GM23338 (cell line): ENCODE results near the gene EDEM2. TPM values are rescaled to one million over a fixed set of nuclear protein-coding genes. Genes with fewer than 3 reads are reported as not detected.
"Not testable (repeated sequence)": the region's sequence is repeated elsewhere in the genome, so short reads cannot be mapped to it uniquely, and the experiment has no call there.

Source experiments
- ATAC-seq: fragments of 200-7000 bp; cut with Tn5 transposase; 3 replicates; pipeline ENCODE4 v1.9.1; 2020
- DNase-seq: peaks from one replicate; pipeline ENCODE4 v3.0.0-alpha.2; 2015; ENCODE audit warnings: low spot score
- H2AFZ ChIP-seq: fragments of 200-600 bp; sonication (generic); 2 replicates; pipeline ENCODE4 v1.8.0; 2016; ENCODE audit warnings: antibody characterized with exemption, mild to moderate bottlenecking, moderate library complexity
- H3F3A ChIP-seq: fragments of 200-600 bp; sonication (generic); replicated peaks from 2 replicates; pipeline ENCODE4 v1.8.0; 2017; ENCODE audit warnings: antibody characterized with exemption, mixed run types, low read depth
- H3K27ac ChIP-seq: fragments of 200-600 bp; sonication (generic); 2 replicates; pipeline ENCODE4 v1.6.1; 2016; ENCODE audit warnings: low read depth
- H3K27me3 ChIP-seq: fragments of 200-600 bp; sonication (generic); 2 replicates; pipeline ENCODE4 v1.8.0; 2016; ENCODE audit warnings: mild to moderate bottlenecking, mixed run types, moderate library complexity; ENCODE audit not compliant: insufficient read depth
- H3K36me3 ChIP-seq: fragments of 200-600 bp; sonication (generic); 2 replicates; pipeline ENCODE4 v1.8.0; 2016; ENCODE audit warnings: mild to moderate bottlenecking; ENCODE audit not compliant: insufficient read depth
- H3K4me1 ChIP-seq: fragments of 200-600 bp; sonication (generic); 2 replicates; pipeline ENCODE4 v1.8.0; 2016; ENCODE audit warnings: mild to moderate bottlenecking, moderate library complexity; ENCODE audit not compliant: insufficient read depth
- H3K4me2 ChIP-seq: fragments of 200-600 bp; sonication (generic); 2 replicates; pipeline ENCODE4 v1.7.1; 2017; ENCODE audit warnings: mixed run types
- H3K4me3 ChIP-seq: fragments of 200-600 bp; sonication (generic); 2 replicates; pipeline ENCODE4 v1.6.1; 2016; ENCODE audit warnings: mixed run types
- H3K79me2 ChIP-seq: fragments of 200-600 bp; sonication (generic); replicated peaks from 2 replicates; pipeline ENCODE4 v1.8.0; 2017; ENCODE audit warnings: mild to moderate bottlenecking; ENCODE audit not compliant: insufficient read depth
- H3K9me2 ChIP-seq: fragments of 200-600 bp; sonication (generic); 2 replicates; pipeline ENCODE4 v1.8.0; 2017; ENCODE audit not compliant: insufficient read depth
- H4K20me1 ChIP-seq: fragments of 200-600 bp; sonication (generic); replicated peaks from 2 replicates; pipeline ENCODE4 v1.8.0; 2017; ENCODE audit warnings: mild to moderate bottlenecking; ENCODE audit not compliant: insufficient read depth
- H3K27ac Mint-ChIP-seq: 2 replicates; pipeline ENCODE4 v1.8.0; 2020; ENCODE audit warnings: inconsistent platforms, mild to moderate bottlenecking, moderate library complexity, mixed read lengths
- H3K27me3 Mint-ChIP-seq: 3 replicates; pipeline ENCODE4 v1.8.0; 2022; ENCODE audit warnings: low read depth, mild to moderate bottlenecking, moderate library complexity, mixed read lengths, inconsistent platforms; ENCODE audit not compliant: insufficient read depth, poor library complexity
- H3K36me3 Mint-ChIP-seq: 3 replicates; pipeline ENCODE4 v1.8.0; 2021; ENCODE audit warnings: low read depth, mild to moderate bottlenecking, inconsistent platforms, moderate library complexity, mixed read lengths
- H3K4me1 Mint-ChIP-seq: 3 replicates; pipeline ENCODE4 v1.8.0; 2020; ENCODE audit warnings: mild to moderate bottlenecking, inconsistent platforms, mixed read lengths
- H3K4me3 Mint-ChIP-seq: 3 replicates; pipeline ENCODE4 v1.8.0; 2021; ENCODE audit warnings: moderate library complexity, mild to moderate bottlenecking, inconsistent platforms, mixed read lengths
- H3K9me3 Mint-ChIP-seq: 3 replicates; pipeline ENCODE4 v1.8.0; 2020; ENCODE audit warnings: moderate library complexity, mild to moderate bottlenecking, inconsistent platforms, mixed read lengths
- CREB1 ChIP-seq: fragments of 250-450 bp; sonication (Bioruptor Pico); IDR thresholded peaks from 2 replicates; pipeline ENCODE4 v1.5.0; 2020; ENCODE audit warnings: low read depth, mild to moderate bottlenecking, moderate library complexity
- EZH2 ChIP-seq: fragments of 200-600 bp; sonication (generic); IDR thresholded peaks from one replicate; pipeline ENCODE4 v1.8.0; 2017; ENCODE audit warnings: antibody characterized with exemption, mild to moderate bottlenecking, low read depth; ENCODE audit not compliant: unreplicated experiment
- EZH2phosphoT487 ChIP-seq: fragments of 200-600 bp; sonication (generic); IDR thresholded peaks from one replicate; pipeline ENCODE4 v1.8.1; 2018; ENCODE audit warnings: antibody characterized with exemption; ENCODE audit not compliant: unreplicated experiment
- STAT1 ChIP-seq: IDR thresholded peaks from one replicate; pipeline ENCODE4 v1.6.1; 2016; ENCODE audit warnings: antibody characterized with exemption; ENCODE audit not compliant: unreplicated experiment
- ZNF331 ChIP-seq: fragments of 250-450 bp; sonication (Bioruptor Pico); IDR thresholded peaks from 2 replicates; pipeline ENCODE4 v1.5.0; 2020; ENCODE audit warnings: low read depth, mild to moderate bottlenecking, moderate library complexity
- polyA plus RNA-seq: library from polyadenylated mRNA; unstranded; fragments of >200 nt; fragmentation: Nextera tagmentation; extraction: Ambion mirVana; gene quantifications from 2 replicates; pipeline ENCODE4 v1.2.1, GENCODE V29; 2016
- total RNA-seq: library from RNA; depleted of rRNA; stranded (reverse); fragments of >200 nt; shearing (Covaris generic); gene quantifications from 2 replicates; pipeline ENCODE4 v1.2.3, GENCODE V29; 2014
- TF ChIP-seq, protein P1 (sequence below): IDR thresholded peaks from one replicate; pipeline ENCODE4 v1.6.1; 2018; ENCODE audit warnings: antibody characterized with exemption; ENCODE audit not compliant: unreplicated experiment

The EDEM2 gene
- total and polyA plus RNA-seq, 2 experiments from 2014 or later: 13.9 to 25.3 TPM

GRCh38 chr20:35171438-35171752 lies 24.3 kb upstream of the EDEM2 start (continued):
- TF ChIP-seq, protein P1, sequence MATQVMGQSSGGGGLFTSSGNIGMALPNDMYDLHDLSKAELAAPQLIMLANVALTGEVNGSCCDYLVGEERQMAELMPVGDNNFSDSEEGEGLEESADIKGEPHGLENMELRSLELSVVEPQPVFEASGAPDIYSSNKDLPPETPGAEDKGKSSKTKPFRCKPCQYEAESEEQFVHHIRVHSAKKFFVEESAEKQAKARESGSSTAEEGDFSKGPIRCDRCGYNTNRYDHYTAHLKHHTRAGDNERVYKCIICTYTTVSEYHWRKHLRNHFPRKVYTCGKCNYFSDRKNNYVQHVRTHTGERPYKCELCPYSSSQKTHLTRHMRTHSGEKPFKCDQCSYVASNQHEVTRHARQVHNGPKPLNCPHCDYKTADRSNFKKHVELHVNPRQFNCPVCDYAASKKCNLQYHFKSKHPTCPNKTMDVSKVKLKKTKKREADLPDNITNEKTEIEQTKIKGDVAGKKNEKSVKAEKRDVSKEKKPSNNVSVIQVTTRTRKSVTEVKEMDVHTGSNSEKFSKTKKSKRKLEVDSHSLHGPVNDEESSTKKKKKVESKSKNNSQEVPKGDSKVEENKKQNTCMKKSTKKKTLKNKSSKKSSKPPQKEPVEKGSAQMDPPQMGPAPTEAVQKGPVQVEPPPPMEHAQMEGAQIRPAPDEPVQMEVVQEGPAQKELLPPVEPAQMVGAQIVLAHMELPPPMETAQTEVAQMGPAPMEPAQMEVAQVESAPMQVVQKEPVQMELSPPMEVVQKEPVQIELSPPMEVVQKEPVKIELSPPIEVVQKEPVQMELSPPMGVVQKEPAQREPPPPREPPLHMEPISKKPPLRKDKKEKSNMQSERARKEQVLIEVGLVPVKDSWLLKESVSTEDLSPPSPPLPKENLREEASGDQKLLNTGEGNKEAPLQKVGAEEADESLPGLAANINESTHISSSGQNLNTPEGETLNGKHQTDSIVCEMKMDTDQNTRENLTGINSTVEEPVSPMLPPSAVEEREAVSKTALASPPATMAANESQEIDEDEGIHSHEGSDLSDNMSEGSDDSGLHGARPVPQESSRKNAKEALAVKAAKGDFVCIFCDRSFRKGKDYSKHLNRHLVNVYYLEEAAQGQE: no peak
- TF ChIP-seq STAT1 (no peak), ZNF331 (CRISPR knock-in tag) (no peak), CREB1 (no peak), EZH2phosphoT487 (no peak)

DNA sequence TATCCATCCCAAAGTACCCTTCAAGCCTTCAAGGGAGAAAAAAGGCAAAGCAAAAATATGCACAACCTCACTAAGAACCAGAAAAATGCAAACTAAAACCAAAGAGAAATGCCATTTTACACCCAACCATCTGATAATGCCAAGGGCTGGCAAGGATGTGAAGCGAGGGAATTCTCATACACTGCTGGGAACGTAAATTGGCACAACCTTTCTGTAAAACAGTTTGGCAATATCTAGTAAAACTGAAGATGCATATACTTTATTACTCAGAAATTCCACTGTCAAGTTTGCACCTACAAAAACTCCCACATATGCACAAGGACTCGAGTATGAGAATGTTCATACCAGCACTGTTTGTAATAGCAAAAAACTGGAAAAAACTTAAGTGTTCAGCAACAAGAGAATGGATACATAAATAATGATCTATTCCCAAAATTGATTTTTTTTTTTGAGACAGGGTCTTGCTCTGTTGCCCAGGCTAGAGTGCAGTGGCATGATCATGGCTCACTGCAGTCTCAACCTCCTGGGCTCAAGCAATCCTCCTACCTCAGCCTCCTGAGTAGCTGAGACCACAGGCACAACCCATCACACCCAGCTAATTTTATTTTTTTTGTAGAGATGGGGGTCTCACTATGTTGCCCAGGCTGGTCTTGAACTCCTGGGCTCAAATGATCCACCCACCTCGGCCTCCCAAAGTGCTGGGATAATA lies 21.7 kb upstream of the EDEM2 start:
- H3K27ac ChIP-seq, H3K4me3 Mint-ChIP-seq, H3K36me3 Mint-ChIP-seq, DNase-seq, H3K79me2 ChIP-seq, H3K27me3 ChIP-seq, H4K20me1 ChIP-seq, ATAC-seq, H2AFZ ChIP-seq, H3K9me3 Mint-ChIP-seq, H3K36me3 ChIP-seq, H3K27me3 Mint-ChIP-seq, H3K4me3 ChIP-seq, H3K9me2 ChIP-seq, H3K27ac Mint-ChIP-seq, H3F3A ChIP-seq, H3K4me2 ChIP-seq: not testable (repeated sequence)
- peaks cover 42% of the 10 kb centered on the region for H3K4me1 ChIP-seq
- peaks cover 33% of the 10 kb centered on the region for H3K4me1 Mint-ChIP-seq

DNA sequence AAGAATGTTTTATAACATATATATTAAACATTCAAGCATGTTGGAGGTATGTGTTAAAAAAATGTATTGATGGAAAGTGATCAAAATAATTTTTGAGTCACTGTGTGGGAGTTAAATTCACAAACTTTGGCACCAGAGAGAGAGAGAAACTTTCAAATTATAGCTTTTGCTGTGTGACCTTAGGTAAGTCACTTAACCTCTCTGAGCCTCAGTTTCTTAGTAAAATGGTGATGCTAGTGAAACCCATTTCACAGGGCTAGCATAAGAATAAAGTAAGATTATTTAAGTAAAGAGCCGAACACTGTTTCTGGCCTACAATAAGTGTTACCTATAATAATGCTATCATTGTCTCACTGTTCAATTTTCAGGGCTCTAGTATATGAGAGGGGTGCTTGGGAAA lies 20.7 kb upstream of the EDEM2 start:
- H3K36me3 Mint-ChIP-seq: no peaks in the 10 kb centered on the region
- Histone ChIP-seq H3K4me1 (peaks cover 33% of the 10 kb centered on the region), H3K27ac (no peak overlapping the region), H3K4me2 (no peak overlapping the region), H3K4me3 (no peak overlapping the region), H2AFZ (no peak overlapping the region), H3K27me3 (0 out of 2 replicates have a peak, but pooled peaks cover 2% of the 10 kb centered on the region), H4K20me1 (no peaks in the 10 kb centered on the region), H3K79me2 (no peaks in the 10 kb centered on the region), H3K36me3 (no peaks in the 10 kb centered on the region), H3K9me2 (no peaks in the 10 kb centered on the region), H3F3A (peaks cover 3% of the 10 kb centered on the region)
- peaks cover 3% of the 10 kb centered on the region; the same call in 1 of the 3 replicates for H3K9me3 Mint-ChIP-seq
- H3K4me3 Mint-ChIP-seq: no peak overlapping the region
- peaks cover 30% of the 10 kb centered on the region for H3K4me1 Mint-ChIP-seq
- peaks cover 5% of the 10 kb centered on the region for H3K27me3 Mint-ChIP-seq
- TF ChIP-seq EZH2: no peak
- ATAC-seq (no peak), DNase-seq (no peak)
- H3K27ac Mint-ChIP-seq: no peak overlapping the region
